Measurements from ENCODE around the gene TMEM115. TPM values are rescaled to one million over a fixed set of nuclear protein-coding genes. Genes with fewer than 3 reads are reported as not detected.

Gene TMEM115
- total and polyA plus RNA-seq, 11 donors, result 20.5 to 57.3 (median 28.9) TPM

DNA sequence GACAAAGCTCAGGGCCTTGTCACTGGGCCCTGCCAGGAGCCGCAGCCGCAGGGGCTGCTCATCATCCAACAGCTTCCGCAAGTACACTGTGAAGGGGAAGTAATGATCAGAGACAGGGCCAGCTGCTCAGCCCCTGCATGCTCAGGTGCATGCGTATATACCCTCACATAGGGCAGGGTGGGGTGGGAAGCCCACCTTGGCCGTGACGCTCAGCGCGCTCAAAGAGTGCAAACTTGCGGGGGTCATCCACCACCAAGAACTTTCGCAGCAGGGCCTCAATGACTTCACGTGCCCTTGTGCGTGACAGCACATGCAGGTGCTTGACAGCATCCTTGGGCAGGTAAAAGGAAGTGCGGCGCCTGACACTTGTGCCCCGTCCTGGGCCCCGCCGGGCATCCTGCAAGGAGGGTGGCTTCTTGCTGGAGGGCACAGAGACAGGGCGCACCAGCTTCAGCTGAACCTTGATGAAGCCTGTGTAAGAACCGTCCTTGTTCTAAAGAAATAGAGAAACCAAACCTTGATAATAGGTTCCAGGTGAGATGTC lies 27.9 kb downstream of the TMEM115 start:
- H3K27me3 ChIP-seq, result no peaks in the 10 kb centered on the region
- DNase-seq, result peak in 1 of 5 donors; percentile 20
- no peak for ATAC-seq
- H3K9me3 ChIP-seq, result no peaks in the 10 kb centered on the region
- WGBS, 4 donors, result 93 to 95% (median 94%) methylated on average over 9 to 19 of the region's 19 CpGs
- H3K4me1 ChIP-seq, result peaks cover 13 to 67% (median 55%) of the 10 kb centered on the region in 12 donors
- intact Hi-C loops (cut with DNase I), result no loop called here
- H3K4me3 ChIP-seq, result no peak overlapping the region
- H3K27ac ChIP-seq, result peak overlapping the region in 3 of 12 donors; percentile 98 to 100 (median 99)
- H3K36me3 ChIP-seq, result peaks cover 0 to 65% (median 34%) of the 10 kb centered on the region in 9 donors
- TF ChIP-seq, protein P1, sequence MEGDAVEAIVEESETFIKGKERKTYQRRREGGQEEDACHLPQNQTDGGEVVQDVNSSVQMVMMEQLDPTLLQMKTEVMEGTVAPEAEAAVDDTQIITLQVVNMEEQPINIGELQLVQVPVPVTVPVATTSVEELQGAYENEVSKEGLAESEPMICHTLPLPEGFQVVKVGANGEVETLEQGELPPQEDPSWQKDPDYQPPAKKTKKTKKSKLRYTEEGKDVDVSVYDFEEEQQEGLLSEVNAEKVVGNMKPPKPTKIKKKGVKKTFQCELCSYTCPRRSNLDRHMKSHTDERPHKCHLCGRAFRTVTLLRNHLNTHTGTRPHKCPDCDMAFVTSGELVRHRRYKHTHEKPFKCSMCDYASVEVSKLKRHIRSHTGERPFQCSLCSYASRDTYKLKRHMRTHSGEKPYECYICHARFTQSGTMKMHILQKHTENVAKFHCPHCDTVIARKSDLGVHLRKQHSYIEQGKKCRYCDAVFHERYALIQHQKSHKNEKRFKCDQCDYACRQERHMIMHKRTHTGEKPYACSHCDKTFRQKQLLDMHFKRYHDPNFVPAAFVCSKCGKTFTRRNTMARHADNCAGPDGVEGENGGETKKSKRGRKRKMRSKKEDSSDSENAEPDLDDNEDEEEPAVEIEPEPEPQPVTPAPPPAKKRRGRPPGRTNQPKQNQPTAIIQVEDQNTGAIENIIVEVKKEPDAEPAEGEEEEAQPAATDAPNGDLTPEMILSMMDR (IDR thresholded peaks at IDR 0.05), result no peak
- TF ChIP-seq POLR2A (IDR thresholded peaks at IDR 0.05), result no peak

DNA sequence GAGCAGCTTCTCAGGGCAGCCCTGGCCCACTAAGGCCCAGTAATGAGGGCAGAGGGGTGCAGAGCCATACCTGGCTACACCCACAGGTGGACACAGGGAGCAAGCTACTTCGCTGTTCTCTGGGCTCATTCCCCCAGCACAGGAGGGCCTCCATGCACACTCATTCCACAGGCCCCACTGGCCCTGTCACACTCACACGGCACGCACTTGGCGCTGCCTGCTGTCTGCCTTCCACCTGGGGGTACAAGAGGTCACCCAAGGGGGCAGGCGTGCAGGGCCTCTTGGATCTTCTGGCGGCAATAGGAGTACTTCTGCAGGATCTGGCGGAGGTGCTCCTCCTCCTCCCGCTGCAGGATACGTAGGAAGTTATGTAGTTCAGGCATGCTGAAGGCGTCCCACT lies 29.0 kb downstream of the TMEM115 start:
- H3K27ac ChIP-seq, result peak overlapping the region in 1 of 12 donors; percentile 24
- H3K9me3 ChIP-seq, result no peaks in the 10 kb centered on the region
- DNase-seq, result peak in 3 of 5 donors; percentile 9 to 20 (median 19)
- peaks cover 5 to 58% (median 44%) of the 10 kb centered on the region in 12 donors for H3K4me1 ChIP-seq
- ATAC-seq, result no peak
- WGBS, 4 donors, result 87 to 92% (median 91%) methylated on average over 3 to 10 of the region's 10 CpGs
- intact Hi-C loops (cut with DNase I), result no loop called here
- TF ChIP-seq, protein P1 (IDR thresholded peaks at IDR 0.05), result no peak
- no peak for TF ChIP-seq POLR2A (IDR thresholded peaks at IDR 0.05)
- H3K27me3 ChIP-seq, result no peaks in the 10 kb centered on the region
- H3K36me3 ChIP-seq, result peaks cover 0 to 70% (median 44%) of the 10 kb centered on the region in 9 donors
- no peak overlapping the region for H3K4me3 ChIP-seq

DNA sequence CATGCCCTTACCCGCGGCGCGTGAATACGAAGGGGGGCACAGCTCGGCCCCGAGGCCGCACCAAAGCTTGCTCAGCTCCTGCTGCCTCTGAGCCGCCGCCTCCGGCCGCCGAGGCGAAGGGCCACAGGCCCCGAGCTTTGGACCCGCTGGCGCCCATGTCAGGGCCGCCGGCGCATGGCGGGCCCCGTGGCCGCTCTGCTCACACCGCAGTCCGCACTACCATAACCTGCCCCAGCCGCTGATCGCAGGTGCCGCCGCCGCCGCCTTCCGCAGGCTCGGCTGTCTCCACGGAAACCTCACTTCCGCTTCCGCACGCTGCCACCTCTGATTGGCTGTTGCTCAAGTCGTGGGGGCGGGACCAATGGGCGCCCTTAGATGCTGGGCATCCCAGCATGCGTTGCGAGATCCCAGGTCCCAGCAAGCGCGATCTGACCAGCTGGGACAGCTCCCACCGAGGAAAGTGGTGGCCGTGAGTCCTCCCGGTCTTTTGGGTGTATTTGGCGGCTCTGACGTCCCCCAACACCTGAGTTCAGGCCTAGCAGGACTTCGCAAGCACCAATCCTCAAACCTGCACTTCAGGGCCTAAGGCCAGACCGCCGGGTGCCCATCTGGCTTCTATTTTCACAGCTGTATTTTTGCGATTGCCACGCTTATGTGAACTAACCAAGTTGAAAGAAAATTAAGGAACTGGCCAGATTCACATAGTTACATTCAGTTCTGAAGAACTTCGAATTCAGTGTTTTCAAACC lies 31.2 kb downstream of the TMEM115 start, which contains the start of gene TUSC2:
TSS of gene TUSC2 (minus strand) at position 281 of the 749 bp plus-strand sequence. CDS start at position 157, 124 bp downstream.
- peak; percentile 28 to 82 for TF ChIP-seq POLR2A (IDR thresholded peaks at IDR 0.05)
- TF ChIP-seq, protein P1 (IDR thresholded peaks at IDR 0.05), result peak in 1 of 12 donors; percentile 11
- Histone ChIP-seq H3K27me3 (no peaks in the 10 kb centered on the region), H3K9me3 (no peaks in the 10 kb centered on the region), H3K4me1 (peaks cover 5 to 58% (median 40%) of the 10 kb centered on the region in 12 donors), H3K4me3 (peak within 1 kb of the TSS; percentile 69 to 100 (median 90)), H3K36me3 (peaks cover 0 to 57% (median 51%) of the 10 kb centered on the region in 9 donors), H3K27ac (peak within 1 kb of the TSS; percentile 59 to 93 (median 84))
- intact Hi-C loops (cut with DNase I), result loop anchor here in 4 of 10 donors (5.0 to 10.0 kb wide), 3 partner anchors 36 to 73 kb away; partner anchors contain the start of genes LSMEM2 (in 2 of the 4) and IFRD2 (in 1 of the 4)
- peak; percentile 67 to 86 (median 84) for ATAC-seq
- peak; percentile 96 to 99 (median 98) for DNase-seq
- 3 to 6% (median 3%) methylated on average over 33 to 55 of the region's 55 CpGs for WGBS, 4 donors

DNA sequence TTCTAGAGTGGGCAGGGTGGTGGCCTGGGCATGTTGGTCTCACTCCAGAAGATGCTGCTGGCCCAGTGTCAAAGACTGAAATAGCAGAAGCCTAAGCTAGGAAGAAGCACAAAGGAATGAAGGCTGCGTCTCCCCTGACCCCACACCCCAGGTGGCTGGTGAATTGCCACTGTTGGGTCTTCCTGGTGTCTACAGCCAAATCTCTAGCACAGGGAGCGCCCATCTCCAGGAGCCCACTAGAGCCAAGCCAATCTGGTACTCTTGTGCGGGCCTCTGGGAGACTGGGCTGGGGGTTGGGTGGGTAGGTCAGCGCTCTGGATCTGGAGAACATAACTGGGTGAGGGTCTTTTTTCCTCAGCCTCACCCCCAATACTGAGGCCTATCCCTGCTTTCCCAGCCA lies 32.2 kb downstream of the TMEM115 start:
- H3K4me1 ChIP-seq, result peaks cover 5 to 58% (median 38%) of the 10 kb centered on the region in 12 donors
- no peaks in the 10 kb centered on the region for H3K9me3 ChIP-seq
- TF ChIP-seq, protein P1 (IDR thresholded peaks at IDR 0.05), result no peak
- TF ChIP-seq POLR2A (IDR thresholded peaks at IDR 0.05), result no peak
- intact Hi-C loops (cut with DNase I), result loop anchor here in 4 of 10 donors (5.0 to 10.0 kb wide), 3 partner anchors 35 to 72 kb away; partner anchors contain the start of genes LSMEM2 (in 2 of the 4) and IFRD2 (in 1 of the 4)
- H3K4me3 ChIP-seq, result peak overlapping the region in 11 of 12 donors; percentile 69 to 100 (median 88)
- no peaks in the 10 kb centered on the region for H3K27me3 ChIP-seq
- peaks cover 0 to 50% (median 44%) of the 10 kb centered on the region in 9 donors for H3K36me3 ChIP-seq
- ATAC-seq (no peak), DNase-seq (peak in 2 of 5 donors; percentile 5 to 20)
- H3K27ac ChIP-seq, result peak overlapping the region in 9 of 12 donors; percentile 81 to 93 (median 89)
- WGBS, 4 donors, result 60 to 70% (median 67%) methylated on average over 4 of the region's 4 CpGs

All from heart left ventricle (tissue), 16 donors.